ENCODE data around the gene MYO18A.

MYO18A gene

GRCh38 chr17:29080965-29081364 is 99.2 kb downstream of the MYO18A start:
- DNase-seq (ENCODE audit: low read depth in 1 of 2, low spot score in 1 of 2): no peak

DNA sequence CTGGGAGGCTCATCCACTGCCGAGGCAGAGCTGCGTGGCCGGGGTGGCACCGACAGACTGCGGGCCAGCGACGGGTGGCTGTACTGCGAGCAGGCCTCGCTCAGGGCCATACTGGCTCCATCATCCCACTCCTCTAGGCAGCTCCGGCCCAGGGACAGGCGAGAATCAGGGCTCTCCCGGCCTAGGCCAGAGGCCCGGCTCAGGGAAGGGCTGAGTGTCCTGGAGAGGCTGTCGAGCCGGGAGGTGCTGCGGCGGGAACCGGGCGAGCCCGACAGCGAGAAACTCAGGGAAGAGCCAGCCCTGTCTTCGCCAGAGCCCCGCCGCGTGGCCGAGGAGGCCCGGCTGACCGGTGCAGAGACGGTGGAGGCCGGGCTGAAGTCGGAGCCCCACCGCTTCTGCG is 99.9 kb downstream of the MYO18A start:
- DNase-seq (ENCODE audit: low read depth in 1 of 2, low spot score in 1 of 2): no peak

GRCh38 chr17:29079887-29080286 is 100.3 kb downstream of the MYO18A start:
- no peak for DNase-seq (ENCODE audit: low read depth in 1 of 2, low spot score in 1 of 2)

DNA sequence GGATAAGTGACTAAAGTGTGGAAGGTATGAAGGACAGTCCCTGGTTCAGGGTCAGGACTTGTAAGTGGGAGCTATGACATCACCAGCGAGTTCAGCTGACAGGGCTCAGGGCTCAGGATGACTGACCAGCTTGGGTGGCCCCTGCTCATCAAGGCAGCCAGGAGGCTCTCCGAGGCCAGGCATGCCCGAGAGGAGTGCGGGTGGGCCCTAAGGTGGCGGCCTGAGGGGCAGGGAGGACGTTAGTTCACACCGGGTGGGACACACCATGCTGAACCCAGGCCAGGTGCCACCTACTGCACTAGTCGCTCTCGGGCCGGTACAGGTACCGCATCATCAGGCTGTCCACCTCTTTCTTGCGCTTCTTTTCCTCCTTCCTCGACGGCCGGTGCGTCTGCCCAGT is 100.8 kb downstream of the MYO18A start:
- DNase-seq (ENCODE audit: low read depth in 1 of 2, low spot score in 1 of 2): no peak

DNA sequence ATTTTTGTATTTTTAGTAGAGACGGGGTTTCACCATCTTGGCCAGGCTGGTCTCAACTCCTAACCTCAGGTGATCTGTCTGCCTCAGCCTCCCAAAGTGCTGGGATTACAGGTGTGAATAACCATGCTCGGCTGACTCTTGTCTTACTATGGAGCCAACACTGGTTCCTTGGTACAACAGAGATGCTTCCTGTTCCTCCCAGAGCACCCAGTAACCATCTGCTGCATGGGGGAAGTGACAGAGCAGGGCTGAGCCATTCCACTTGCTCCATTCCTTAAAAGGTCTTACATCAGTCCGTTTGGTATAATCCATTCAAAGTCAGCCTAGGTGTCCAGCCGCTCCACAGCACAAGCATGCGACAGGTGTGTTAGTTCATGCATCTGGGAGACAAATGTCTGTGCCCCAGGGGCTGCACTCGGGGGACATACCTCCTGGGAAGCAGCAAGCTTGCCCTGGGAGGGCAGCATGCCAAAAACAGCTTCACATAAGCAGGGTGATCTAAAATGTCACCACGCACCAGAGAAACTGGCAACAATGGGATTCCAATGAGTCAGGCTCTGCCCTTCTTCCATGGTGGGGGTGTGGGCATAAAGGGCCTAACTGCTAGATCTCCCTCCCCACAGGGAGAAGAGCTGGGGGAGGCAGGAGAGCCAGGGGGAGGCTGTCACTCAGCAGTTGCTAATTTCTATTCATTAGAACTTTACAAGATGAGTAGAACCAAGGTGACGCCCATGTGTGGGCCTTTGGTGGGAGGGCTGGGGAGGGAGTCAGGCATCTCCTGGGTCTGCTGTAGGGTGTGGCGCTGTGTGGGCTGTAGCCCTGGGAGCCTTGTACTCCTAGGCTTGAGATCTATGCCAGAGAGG is 101.8 kb downstream of the MYO18A start:
- no peak for DNase-seq (ENCODE audit: low read depth in 1 of 2, low spot score in 1 of 2)

- DNase-seq (ENCODE audit: low read depth in 1 of 2, low spot score in 1 of 2): no peak
Observed at GRCh38 chr17:29077320-29077719, 102.9 kb downstream of the MYO18A start.

- no peak for DNase-seq (ENCODE audit: low read depth in 1 of 2, low spot score in 1 of 2)
Observed at GRCh38 chr17:29076722-29077121, 103.5 kb downstream of the MYO18A start.

- DNase-seq (ENCODE audit: low read depth in 1 of 2, low spot score in 1 of 2): no peak
Observed at GRCh38 chr17:29076087-29076486, 104.1 kb downstream of the MYO18A start.

GRCh38 chr17:29074488-29074887 is 105.7 kb downstream of the MYO18A start:
- no peak for DNase-seq (ENCODE audit: low read depth in 1 of 2, low spot score in 1 of 2)

- no peak for DNase-seq (ENCODE audit: low read depth in 1 of 2, low spot score in 1 of 2)
Observed at GRCh38 chr17:29073520-29073919, 106.7 kb downstream of the MYO18A start.

DNA sequence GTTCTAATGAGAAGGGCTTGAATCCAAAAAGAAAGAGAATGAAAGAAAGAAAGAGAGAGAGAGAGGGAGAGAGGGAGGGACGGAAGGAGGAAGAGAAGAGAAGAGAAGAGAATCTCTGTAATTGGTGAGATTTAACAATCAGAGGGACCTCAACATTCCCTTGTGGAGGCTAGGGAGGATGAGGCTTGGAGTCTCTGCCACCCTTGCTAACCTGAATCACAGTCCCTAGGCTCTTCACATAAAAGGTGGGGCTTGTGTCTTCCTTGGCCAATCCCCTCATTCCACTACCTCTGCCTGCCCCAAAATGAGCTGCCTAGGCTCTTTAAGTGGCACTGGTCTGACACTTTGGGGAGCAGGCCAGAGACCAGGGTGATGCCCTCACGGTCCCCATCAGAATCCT is 107.2 kb downstream of the MYO18A start:
- DNase-seq (ENCODE audit: low read depth in 1 of 2, low spot score in 1 of 2): no peak

DNA sequence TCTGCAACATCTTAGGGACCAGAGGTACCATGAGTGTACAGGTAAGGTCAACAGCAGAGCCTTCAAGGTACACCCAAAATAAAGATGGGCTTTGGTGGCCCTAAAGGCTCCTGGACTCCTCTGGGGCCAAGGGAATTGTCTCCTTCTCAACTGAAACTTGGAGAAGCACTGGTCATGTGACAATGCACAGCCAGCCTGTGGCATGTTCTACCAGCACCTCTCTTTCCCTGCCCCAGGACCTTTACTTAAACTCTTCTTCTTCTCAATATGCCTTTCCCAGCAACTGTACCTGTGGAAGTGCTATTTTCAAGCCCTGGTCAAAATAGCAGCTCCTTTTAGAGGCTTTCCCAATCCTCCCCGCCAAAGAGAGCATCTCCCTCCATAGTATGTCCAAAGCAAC is 108.9 kb downstream of the MYO18A start:
- DNase-seq (ENCODE audit: low read depth in 1 of 2, low spot score in 1 of 2): no peak

DNA sequence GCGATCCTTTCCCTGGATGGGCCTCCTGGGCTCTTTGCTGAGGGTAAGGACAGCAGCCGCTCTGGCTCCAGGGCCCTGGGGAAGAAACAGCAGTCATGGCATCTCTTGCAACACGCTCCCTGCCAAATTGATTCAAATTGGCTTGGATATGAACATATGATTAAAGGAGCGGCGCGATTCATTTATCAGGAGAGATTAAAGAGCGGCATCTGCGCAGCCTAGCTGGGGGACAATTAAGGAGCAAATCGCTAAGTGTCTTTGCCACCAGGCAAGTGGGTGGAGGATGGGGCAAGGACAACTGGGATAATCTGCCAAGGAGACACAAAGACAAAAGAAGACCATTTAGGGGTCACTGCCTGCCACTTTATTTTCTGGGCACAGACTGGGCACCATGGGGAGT is 109.4 kb downstream of the MYO18A start:
- DNase-seq (ENCODE audit: low read depth in 1 of 2, low spot score in 1 of 2): no peak

- DNase-seq (ENCODE audit: low read depth in 1 of 2, low spot score in 1 of 2): no peak
Observed at GRCh38 chr17:29070308-29070707, 109.9 kb downstream of the MYO18A start.

DNA sequence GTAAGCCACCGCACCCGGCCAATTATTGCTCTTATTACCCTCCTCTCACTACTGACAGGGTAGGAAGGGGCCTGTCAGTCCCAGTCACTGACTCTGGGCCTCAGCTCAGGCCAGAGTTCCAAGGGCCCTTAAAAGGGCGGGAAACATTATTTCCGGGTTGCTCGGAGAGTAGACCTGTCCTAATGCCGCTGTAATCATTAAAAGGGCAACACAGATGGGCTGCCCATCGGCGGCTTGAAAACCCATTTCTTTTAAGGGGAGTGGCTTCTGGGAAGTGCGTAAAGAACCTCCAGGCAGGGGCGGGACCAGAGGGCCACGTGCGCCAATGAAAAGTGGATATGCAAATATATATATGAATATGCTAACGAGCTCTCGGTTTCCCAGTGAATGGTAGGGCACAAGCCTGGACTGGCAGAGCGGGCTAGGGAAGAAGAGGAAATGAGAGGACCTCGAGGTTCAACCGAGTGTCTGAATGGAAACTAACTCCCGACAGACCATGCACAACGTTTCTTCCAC is 110.6 kb downstream of the MYO18A start:
- no peak for DNase-seq (ENCODE audit: low read depth in 1 of 2, low spot score in 1 of 2)

GRCh38 chr17:29068818-29069217 is 111.4 kb downstream of the MYO18A start:
- no peak for DNase-seq (ENCODE audit: low read depth in 1 of 2, low spot score in 1 of 2)

DNA sequence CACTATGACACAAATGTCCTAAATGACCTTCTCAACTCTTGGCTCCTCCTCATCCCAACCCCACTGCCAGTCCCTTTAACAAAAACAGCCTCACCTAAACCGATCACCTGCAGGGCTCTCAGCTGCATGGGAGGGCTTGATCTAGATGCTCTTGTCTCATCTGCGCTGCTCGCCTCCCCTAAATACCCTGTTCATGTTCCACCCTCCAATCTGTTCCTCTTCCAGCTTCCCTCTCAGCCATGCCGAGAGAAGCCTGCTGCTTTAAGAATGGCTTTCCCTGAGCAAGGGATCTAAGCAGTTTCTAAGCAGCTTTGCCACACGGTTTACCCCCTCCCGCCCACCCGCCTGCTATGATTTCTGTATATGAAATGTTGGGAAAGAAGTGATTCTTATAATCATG is 113.6 kb downstream of the MYO18A start:
- no peak for DNase-seq (ENCODE audit: low read depth in 1 of 2, low spot score in 1 of 2)

DNA sequence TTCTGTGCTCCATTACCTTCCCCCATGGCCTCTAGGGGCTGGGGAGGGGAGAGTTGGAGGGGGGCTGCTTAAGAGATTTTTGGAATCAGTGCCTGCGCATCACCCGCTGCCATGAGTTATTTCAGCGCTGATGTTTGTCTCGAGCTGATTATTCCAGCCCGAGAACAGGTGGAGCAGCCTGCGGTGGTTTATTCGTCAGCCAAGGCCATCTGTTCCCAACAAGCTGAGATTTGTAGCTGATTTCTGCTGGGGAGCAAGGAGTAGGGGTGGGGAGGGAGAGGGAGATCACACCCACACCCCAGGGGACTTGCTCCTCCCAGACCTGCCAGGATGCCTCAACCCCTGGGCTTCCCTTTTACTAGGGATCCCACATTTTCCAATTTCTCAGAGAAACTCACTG is 114.2 kb downstream of the MYO18A start:
- DNase-seq (ENCODE audit: low read depth in 1 of 2, low spot score in 1 of 2): no peak

GRCh38 chr17:29063992-29064391 is 116.2 kb downstream of the MYO18A start:
- no peak for DNase-seq (ENCODE audit: low read depth in 1 of 2, low spot score in 1 of 2)

- DNase-seq (ENCODE audit: low read depth in 1 of 2, low spot score in 1 of 2): no peak
Observed at GRCh38 chr17:29062215-29062614, 118.0 kb downstream of the MYO18A start.

- no peak for DNase-seq (ENCODE audit: low read depth in 1 of 2, low spot score in 1 of 2)
Observed at GRCh38 chr17:29061036-29061435, 119.2 kb downstream of the MYO18A start.

DNA sequence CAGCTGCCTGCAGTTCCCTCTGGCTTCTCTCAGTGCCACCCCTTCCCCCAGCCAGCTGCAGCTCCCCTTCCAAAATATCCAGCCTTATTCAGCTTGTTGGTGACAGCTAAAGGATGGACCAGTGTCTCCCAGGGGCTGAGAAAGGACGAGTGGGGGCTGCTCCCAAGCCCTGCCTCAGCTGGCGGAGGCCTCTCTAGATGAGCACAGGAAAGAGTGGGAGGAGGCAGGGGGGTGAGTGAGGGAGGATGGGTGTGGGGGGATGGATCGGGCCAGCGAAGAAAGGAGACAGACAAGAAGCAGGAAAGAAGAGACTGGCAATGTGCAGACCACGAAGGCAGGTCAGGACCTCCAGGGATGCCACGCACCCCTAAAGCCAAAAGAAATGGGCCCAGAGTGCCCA is 119.7 kb downstream of the MYO18A start:
- no peak for DNase-seq (ENCODE audit: low read depth in 1 of 2, low spot score in 1 of 2)

- no peak for DNase-seq (ENCODE audit: low read depth in 1 of 2, low spot score in 1 of 2)
Observed at GRCh38 chr17:29059281-29059680, 120.9 kb downstream of the MYO18A start.

Data from stimulated activated CD4-positive, alpha-beta T cell treated with anti-CD3 and anti-CD28 coated beads, Interleukin-15, amount 100 ng/mL, for 1 hour (primary cell).